Stimulated activated naive CD8-positive, alpha-beta T cell treated with anti-CD3 and anti-CD28 coated beads, Interleukin-15, Interleukin-2, amounts not matched to agents 100 ng/mL and 50 ng/mL, for 24 hours (primary cell): Measurements from ENCODE around the gene C3orf49.

ENCODE experiments used
- H3K27ac Mint-ChIP-seq: one replicate; pipeline ENCODE4 v1.8.0; 2021; ENCODE audit warnings: mild to moderate bottlenecking, mixed read lengths
- H3K27me3 Mint-ChIP-seq: one replicate; pipeline ENCODE4 v1.8.0; 2021; ENCODE audit warnings: mixed read lengths
- H3K36me3 Mint-ChIP-seq: one replicate; pipeline ENCODE4 v1.8.0; 2021; ENCODE audit warnings: low read depth, mixed read lengths
- H3K4me1 Mint-ChIP-seq: one replicate; pipeline ENCODE4 v1.8.0; 2021; ENCODE audit warnings: low read depth, mixed read lengths
- H3K4me3 Mint-ChIP-seq: one replicate; pipeline ENCODE4 v1.8.0; 2021; ENCODE audit warnings: mild to moderate bottlenecking, mixed read lengths
- H3K9me3 Mint-ChIP-seq: one replicate; pipeline ENCODE4 v1.8.0; 2021; ENCODE audit warnings: mixed read lengths

Gene C3orf49

DNA sequence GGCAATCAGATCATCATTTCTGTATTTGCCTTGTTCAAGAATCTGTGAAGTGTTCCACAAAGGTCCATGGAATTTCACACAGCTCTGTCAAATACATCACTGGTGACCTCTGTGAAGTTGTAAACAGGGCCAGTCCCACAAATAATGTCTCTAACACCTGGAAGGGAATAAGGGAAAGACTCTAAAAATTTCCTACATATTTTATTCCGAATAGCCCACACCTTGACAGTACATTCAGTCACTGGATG is at the start of gene C3orf49:
TSS of gene C3orf49 (plus strand) at position 149 of the 248 bp plus-strand sequence. CDS start 173 bp downstream, outside the sequence.
- Mint-ChIP-seq H3K4me1 (no peaks in the 10 kb centered on the region), H3K27me3 (no peaks in the 10 kb centered on the region), H3K27ac (no peak within 1 kb of the TSS), H3K36me3 (no peaks in the 10 kb centered on the region), H3K9me3 (no peaks in the 10 kb centered on the region), H3K4me3 (no peak within 1 kb of the TSS)

DNA sequence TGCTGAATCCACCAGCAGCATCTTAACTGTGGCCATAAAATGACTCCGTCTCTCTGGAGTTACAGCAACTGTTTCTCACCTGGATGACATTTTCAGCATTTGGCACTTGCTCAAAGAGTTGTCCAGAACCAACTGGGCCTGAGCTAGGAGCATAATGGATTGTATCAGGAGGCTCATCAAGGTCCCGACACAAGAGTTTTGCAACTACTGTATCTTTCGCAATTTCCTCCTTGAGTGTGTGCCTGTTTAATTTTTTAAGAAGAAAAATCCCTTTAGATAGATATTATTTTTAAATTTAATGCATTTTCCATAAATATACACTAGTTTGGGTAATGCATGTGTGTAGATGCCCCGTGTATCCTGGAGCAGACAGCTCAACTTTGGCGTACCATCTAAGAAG is 44.3 kb upstream of the C3orf49 start:
- no peaks in the 10 kb centered on the region for H3K27me3 Mint-ChIP-seq
- no peak overlapping the region for H3K27ac Mint-ChIP-seq
- H3K9me3 Mint-ChIP-seq: no peaks in the 10 kb centered on the region
- no peaks in the 10 kb centered on the region for H3K36me3 Mint-ChIP-seq
- H3K4me3 Mint-ChIP-seq: no peak overlapping the region
- H3K4me1 Mint-ChIP-seq: no peaks in the 10 kb centered on the region

GRCh38 chr3:63779227-63779626 is 39.9 kb upstream of the C3orf49 start:
- no peak overlapping the region for H3K4me3 Mint-ChIP-seq
- H3K36me3 Mint-ChIP-seq: no peaks in the 10 kb centered on the region
- no peaks in the 10 kb centered on the region for H3K4me1 Mint-ChIP-seq
- no peaks in the 10 kb centered on the region for H3K9me3 Mint-ChIP-seq
- H3K27me3 Mint-ChIP-seq: no peaks in the 10 kb centered on the region
- H3K27ac Mint-ChIP-seq: no peak overlapping the region

DNA sequence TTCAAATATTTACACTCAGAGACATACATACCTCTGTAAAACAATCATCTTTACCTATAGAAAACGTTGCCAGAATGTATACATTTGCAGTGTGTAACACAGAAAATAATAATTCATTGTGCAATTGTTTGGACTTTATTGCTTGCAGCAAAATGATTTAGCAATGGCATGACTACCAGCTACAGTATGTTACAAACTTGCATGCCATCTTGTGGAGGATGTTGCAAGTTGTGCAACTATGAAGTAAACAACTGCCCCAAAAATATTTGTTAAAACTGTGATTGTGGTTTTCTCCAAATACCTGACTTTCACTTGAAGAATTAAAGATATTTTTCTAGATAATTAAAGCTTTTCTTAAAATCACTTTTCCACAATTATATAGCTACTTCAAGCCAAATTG is 27.1 kb upstream of the C3orf49 start:
- H3K27me3 Mint-ChIP-seq: peaks cover 6% of the 10 kb centered on the region
- H3K4me3 Mint-ChIP-seq: no peak overlapping the region
- H3K27ac Mint-ChIP-seq: no peak overlapping the region
- H3K36me3 Mint-ChIP-seq: no peaks in the 10 kb centered on the region
- H3K4me1 Mint-ChIP-seq: no peaks in the 10 kb centered on the region
- H3K9me3 Mint-ChIP-seq: no peaks in the 10 kb centered on the region

DNA sequence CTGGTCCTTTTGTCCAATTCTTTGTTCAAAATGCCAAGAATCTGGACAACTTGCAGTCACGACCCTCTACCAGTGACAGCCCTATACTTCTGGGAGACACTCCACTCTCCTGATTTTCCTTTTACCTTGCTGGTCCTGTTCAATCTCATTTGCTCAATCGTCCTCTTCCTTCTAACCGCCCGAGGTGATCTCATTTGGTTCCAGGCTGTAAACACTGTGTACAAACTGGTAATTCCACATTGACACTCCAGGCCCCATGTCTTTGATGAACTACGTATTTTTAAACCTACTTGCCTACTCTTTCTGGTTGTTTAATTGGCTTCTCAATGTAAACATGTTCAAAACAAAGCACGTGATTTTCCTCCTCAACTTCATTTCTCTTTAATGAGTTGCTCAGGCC is 23.7 kb upstream of the C3orf49 start:
- Mint-ChIP-seq H3K27ac (no peak overlapping the region), H3K4me1 (no peaks in the 10 kb centered on the region), H3K27me3 (peaks cover 6% of the 10 kb centered on the region), H3K36me3 (no peaks in the 10 kb centered on the region), H3K4me3 (no peak overlapping the region), H3K9me3 (no peaks in the 10 kb centered on the region)

GRCh38 chr3:63798544-63798943 is 20.6 kb upstream of the C3orf49 start:
- H3K36me3 Mint-ChIP-seq: no peaks in the 10 kb centered on the region
- no peaks in the 10 kb centered on the region for H3K9me3 Mint-ChIP-seq
- H3K27ac Mint-ChIP-seq: no peak overlapping the region
- peaks cover 6% of the 10 kb centered on the region for H3K27me3 Mint-ChIP-seq
- H3K4me3 Mint-ChIP-seq: no peak overlapping the region
- no peaks in the 10 kb centered on the region for H3K4me1 Mint-ChIP-seq

DNA sequence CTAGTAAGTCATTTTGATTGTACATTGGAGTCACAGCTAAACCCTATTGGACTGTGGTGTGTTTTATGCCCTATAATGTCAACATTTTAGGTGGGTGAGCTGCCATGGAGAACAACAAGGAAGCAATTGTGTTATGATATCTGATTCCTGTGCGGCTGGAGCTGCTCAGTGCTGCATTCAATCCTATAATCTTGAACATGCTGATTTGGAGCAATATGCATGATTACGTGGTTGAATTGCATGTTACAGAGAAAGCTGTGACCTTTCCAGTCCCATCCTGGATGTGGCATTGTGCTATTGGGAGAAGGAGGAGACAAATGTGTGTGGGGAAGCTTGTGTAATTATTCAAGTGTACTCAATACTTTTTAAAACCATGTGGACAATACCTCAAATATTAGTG is 20.1 kb upstream of the C3orf49 start:
- Mint-ChIP-seq H3K4me3 (no peak overlapping the region), H3K36me3 (no peaks in the 10 kb centered on the region), H3K4me1 (no peaks in the 10 kb centered on the region), H3K9me3 (no peaks in the 10 kb centered on the region), H3K27me3 (peaks cover 6% of the 10 kb centered on the region), H3K27ac (no peak overlapping the region)

GRCh38 chr3:63800097-63800496 is 19.0 kb upstream of the C3orf49 start:
- H3K9me3 Mint-ChIP-seq: no peaks in the 10 kb centered on the region
- H3K4me1 Mint-ChIP-seq: no peaks in the 10 kb centered on the region
- no peak overlapping the region for H3K4me3 Mint-ChIP-seq
- peaks cover 6% of the 10 kb centered on the region for H3K27me3 Mint-ChIP-seq
- H3K36me3 Mint-ChIP-seq: no peaks in the 10 kb centered on the region
- no peak overlapping the region for H3K27ac Mint-ChIP-seq

DNA sequence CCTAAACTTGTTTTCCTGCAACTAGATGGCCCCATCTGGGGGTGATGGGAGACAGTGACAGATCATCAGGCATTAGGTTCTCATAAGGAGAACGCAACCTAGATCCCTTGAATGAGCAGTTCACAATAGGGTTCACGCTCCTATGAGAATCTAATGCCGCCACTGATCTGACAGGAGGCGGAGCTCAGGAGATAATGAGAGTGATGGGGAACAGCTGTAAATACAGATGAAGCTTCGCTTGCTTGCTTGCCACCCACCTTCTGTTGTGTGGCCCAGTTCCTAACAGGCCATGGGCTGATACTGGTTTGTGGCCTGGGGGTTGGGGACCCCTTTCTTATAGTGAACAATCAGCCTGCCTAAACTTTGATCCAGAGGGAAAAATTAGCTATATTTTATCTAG is 15.2 kb upstream of the C3orf49 start:
- Mint-ChIP-seq H3K27ac (no peak overlapping the region), H3K4me1 (no peaks in the 10 kb centered on the region), H3K27me3 (no peaks in the 10 kb centered on the region), H3K9me3 (no peaks in the 10 kb centered on the region), H3K36me3 (no peaks in the 10 kb centered on the region), H3K4me3 (no peak overlapping the region)

DNA sequence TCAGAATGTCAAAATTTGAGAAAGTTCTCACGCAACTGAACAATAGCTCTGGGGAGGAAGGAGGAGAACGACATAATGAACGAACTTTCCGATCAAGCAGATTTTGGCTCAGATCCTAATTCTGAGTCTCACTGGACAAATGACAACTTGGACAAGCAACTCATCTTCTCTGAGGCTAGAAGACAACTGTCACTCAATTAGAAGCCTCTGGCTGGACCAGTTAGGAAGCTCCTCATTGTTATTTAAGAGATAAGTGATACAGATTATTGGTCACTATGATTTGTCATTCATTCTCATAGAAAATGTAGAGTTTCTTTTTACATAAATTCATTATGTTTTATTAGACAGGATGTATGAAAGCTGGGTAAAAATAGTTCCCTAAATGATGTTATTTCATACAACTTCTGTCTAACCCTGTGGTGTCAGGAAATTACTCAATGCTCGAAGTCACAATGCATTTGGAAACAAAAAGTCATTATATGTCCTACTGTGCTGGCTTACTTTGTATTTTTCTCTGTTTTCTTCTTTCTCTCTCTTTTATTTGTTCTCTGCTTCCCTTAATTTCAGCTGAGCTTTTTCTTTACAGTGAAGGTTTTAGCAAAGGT is 11.0 kb upstream of the C3orf49 start:
- no peaks in the 10 kb centered on the region for H3K4me1 Mint-ChIP-seq
- H3K36me3 Mint-ChIP-seq: no peaks in the 10 kb centered on the region
- H3K4me3 Mint-ChIP-seq: no peak overlapping the region
- no peaks in the 10 kb centered on the region for H3K9me3 Mint-ChIP-seq
- H3K27ac Mint-ChIP-seq: no peak overlapping the region
- no peaks in the 10 kb centered on the region for H3K27me3 Mint-ChIP-seq

GRCh38 chr3:63808633-63809032 is 10.5 kb upstream of the C3orf49 start:
- no peaks in the 10 kb centered on the region for H3K9me3 Mint-ChIP-seq
- H3K36me3 Mint-ChIP-seq: no peaks in the 10 kb centered on the region
- no peaks in the 10 kb centered on the region for H3K27me3 Mint-ChIP-seq
- no peaks in the 10 kb centered on the region for H3K4me1 Mint-ChIP-seq
- H3K27ac Mint-ChIP-seq: no peak overlapping the region
- H3K4me3 Mint-ChIP-seq: no peak overlapping the region

GRCh38 chr3:63809607-63810006 is 9.5 kb upstream of the C3orf49 start:
- Mint-ChIP-seq H3K4me3 (no peak overlapping the region), H3K4me1 (no peaks in the 10 kb centered on the region)

GRCh38 chr3:63814237-63814636 is 4.9 kb upstream of the C3orf49 start:
- Mint-ChIP-seq H3K27ac (no peak overlapping the region), H3K4me3 (no peak overlapping the region), H3K9me3 (no peaks in the 10 kb centered on the region), H3K4me1 (no peaks in the 10 kb centered on the region), H3K27me3 (no peaks in the 10 kb centered on the region), H3K36me3 (no peaks in the 10 kb centered on the region)

More at GRCh38 chr3:63809607-63810006, 9.5 kb upstream of the C3orf49 start:
- H3K9me3 Mint-ChIP-seq: no peaks in the 10 kb centered on the region
- no peaks in the 10 kb centered on the region for H3K27me3 Mint-ChIP-seq
- no peaks in the 10 kb centered on the region for H3K36me3 Mint-ChIP-seq
- H3K27ac Mint-ChIP-seq: no peak overlapping the region

DNA sequence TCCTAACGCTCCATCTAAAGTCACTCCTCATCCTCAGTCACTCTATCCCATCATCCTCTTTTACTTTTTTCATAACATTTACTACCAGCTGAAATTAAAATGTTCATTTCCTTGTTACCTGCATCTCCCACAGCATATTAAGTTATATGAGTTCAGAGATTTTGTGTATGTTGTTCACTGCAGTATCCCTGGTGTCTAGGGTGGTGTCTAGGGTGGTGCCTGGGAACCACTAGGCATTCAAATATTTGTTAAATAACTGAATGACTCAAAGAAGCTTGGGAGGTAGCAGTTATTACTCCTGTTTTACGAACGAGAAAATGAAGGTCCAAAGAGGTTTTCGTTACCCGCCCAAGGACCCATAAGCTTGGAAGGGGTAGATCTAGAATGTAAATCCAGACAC is 1.9 kb upstream of the C3orf49 start:
- H3K4me3 Mint-ChIP-seq: no peak overlapping the region
- no peaks in the 10 kb centered on the region for H3K27me3 Mint-ChIP-seq
- H3K4me1 Mint-ChIP-seq: no peaks in the 10 kb centered on the region
- no peaks in the 10 kb centered on the region for H3K9me3 Mint-ChIP-seq
- no peaks in the 10 kb centered on the region for H3K36me3 Mint-ChIP-seq
- peak overlapping the region; percentile 15 for H3K27ac Mint-ChIP-seq

GRCh38 chr3:63818282-63819150 is 583 bp upstream of the C3orf49 start:
- H3K36me3 Mint-ChIP-seq: no peaks in the 10 kb centered on the region
- H3K27ac Mint-ChIP-seq: no peak overlapping the region
- H3K27me3 Mint-ChIP-seq: no peaks in the 10 kb centered on the region
- H3K9me3 Mint-ChIP-seq: no peaks in the 10 kb centered on the region
- H3K4me3 Mint-ChIP-seq: no peak overlapping the region
- H3K4me1 Mint-ChIP-seq: no peaks in the 10 kb centered on the region

- Mint-ChIP-seq H3K36me3 (peaks cover 17% of the 10 kb centered on the region), H3K27me3 (no peaks in the 10 kb centered on the region), H3K4me3 (no peak overlapping the region), H3K4me1 (no peaks in the 10 kb centered on the region), H3K9me3 (no peaks in the 10 kb centered on the region), H3K27ac (no peak overlapping the region)
Observed at GRCh38 chr3:63824309-63824708, 5.2 kb downstream of the C3orf49 start.
